ENCODE measurements around the gene MDFI. TPM values are rescaled to one million over a fixed set of nuclear protein-coding genes. Genes with fewer than 3 reads are reported as not detected.

Gene MDFI
- total RNA-seq, 1 experiment from 2014 or later: 96.4 TPM

GRCh38 chr6:41672816-41673703, 34.8 kb downstream of the MDFI start:
- ChIA-PET CTCF (no interaction called here), POLR2A (ENCODE audit: unreplicated experiment) (no interaction called here)
- H3K4me3 ChIP-seq (ENCODE audit: low read length): no peak overlapping the region
- peaks cover 25% of the 10 kb centered on the region for H3K27me3 ChIP-seq (ENCODE audit: low read length)
- H3K79me2 ChIP-seq (ENCODE audit: low read length): no peaks in the 10 kb centered on the region
- H3K36me3 ChIP-seq (ENCODE audit: low read depth, low read length): no peaks in the 10 kb centered on the region
- DNase-seq (no peak), ATAC-seq (no peak)
- TF ChIP-seq EZH2 (IDR thresholded peaks at IDR 0.05; ENCODE audit: low read length, unreplicated experiment): no peak
- no peak for TF ChIP-seq CTCF (conservative IDR thresholded peaks at IDR 0.05; ENCODE audit: low read depth, low read length)
- TF ChIP-seq EZH2phosphoT487 (IDR thresholded peaks at IDR 0.05; ENCODE audit: borderline replicate concordance, low read length): no peak
- intact Hi-C loops (cut with micrococcal nuclease): no loop called here
- H3K9me2 ChIP-seq (replicated peaks; ENCODE audit: low read length): no peaks in the 10 kb centered on the region
- no peaks in the 10 kb centered on the region for H3K4me1 ChIP-seq (ENCODE audit: insufficient read depth, low read length)
- H2AFZ ChIP-seq (ENCODE audit: low read length): no peak overlapping the region
- H3F3A ChIP-seq (ENCODE audit: low read length, unreplicated experiment): no peaks in the 10 kb centered on the region
- no peak overlapping the region for H3K27ac ChIP-seq (ENCODE audit: low read length)
- no peaks in the 10 kb centered on the region for H3K9me3 ChIP-seq (ENCODE audit: low read length)
- H3K9ac ChIP-seq (ENCODE audit: low read length): no peak overlapping the region
- no peaks in the 10 kb centered on the region for H4K20me1 ChIP-seq (ENCODE audit: low read length)
- BruUV-seq (replicated peaks): no TSS peak
- no peak overlapping the region for H3K4me2 ChIP-seq (ENCODE audit: low read length)

GRCh38 chr6:41673704-41674000, 35.4 kb downstream of the MDFI start:
- H3K4me2 ChIP-seq (ENCODE audit: low read length): no peak overlapping the region
- H3K9me3 ChIP-seq (ENCODE audit: low read length): no peaks in the 10 kb centered on the region
- peaks cover 23% of the 10 kb centered on the region for H3K27me3 ChIP-seq (ENCODE audit: low read length)
- no peaks in the 10 kb centered on the region for H3K36me3 ChIP-seq (ENCODE audit: low read depth, low read length)
- H3K79me2 ChIP-seq (ENCODE audit: low read length): no peaks in the 10 kb centered on the region
- H4K20me1 ChIP-seq (ENCODE audit: low read length): no peaks in the 10 kb centered on the region
- no peak overlapping the region for H3K4me3 ChIP-seq (ENCODE audit: low read length)
- intact Hi-C loops (cut with micrococcal nuclease): no loop called here
- no peak overlapping the region for H3K27ac ChIP-seq (ENCODE audit: low read length)
- H2AFZ ChIP-seq (ENCODE audit: low read length): no peak overlapping the region
- ChIA-PET POLR2A (ENCODE audit: unreplicated experiment) (no interaction called here), CTCF (no interaction called here)
- no peaks in the 10 kb centered on the region for H3F3A ChIP-seq (ENCODE audit: low read length, unreplicated experiment)
- no peak for DNase-seq
- no peak overlapping the region for H3K9ac ChIP-seq (ENCODE audit: low read length)
- no peak for ATAC-seq
- H3K9me2 ChIP-seq (replicated peaks; ENCODE audit: low read length): no peaks in the 10 kb centered on the region
- H3K4me1 ChIP-seq (ENCODE audit: insufficient read depth, low read length): no peaks in the 10 kb centered on the region
- no peak for TF ChIP-seq CTCF (conservative IDR thresholded peaks at IDR 0.05; ENCODE audit: low read depth, low read length)
- no peak for TF ChIP-seq EZH2phosphoT487 (IDR thresholded peaks at IDR 0.05; ENCODE audit: borderline replicate concordance, low read length)
- TF ChIP-seq EZH2 (IDR thresholded peaks at IDR 0.05; ENCODE audit: low read length, unreplicated experiment): no peak
- BruUV-seq (replicated peaks): no TSS peak

GRCh38 chr6:41674231-41675000, 36.1 kb downstream of the MDFI start:
- peaks cover 19% of the 10 kb centered on the region for H3K27me3 ChIP-seq (ENCODE audit: low read length)
- H3K27ac ChIP-seq (ENCODE audit: low read length): no peak overlapping the region
- no peaks in the 10 kb centered on the region for H3K9me2 ChIP-seq (replicated peaks; ENCODE audit: low read length)
- DNase-seq (no peak), ATAC-seq (no peak)
- H3K79me2 ChIP-seq (ENCODE audit: low read length): no peaks in the 10 kb centered on the region
- no TSS peak for BruUV-seq (replicated peaks)
- TF ChIP-seq EZH2 (IDR thresholded peaks at IDR 0.05; ENCODE audit: low read length, unreplicated experiment) (no peak), EZH2phosphoT487 (IDR thresholded peaks at IDR 0.05; ENCODE audit: borderline replicate concordance, low read length) (no peak), CTCF (conservative IDR thresholded peaks at IDR 0.05; ENCODE audit: low read depth, low read length) (no peak)
- no peaks in the 10 kb centered on the region for H3K9me3 ChIP-seq (ENCODE audit: low read length)
- H3F3A ChIP-seq (ENCODE audit: low read length, unreplicated experiment): no peaks in the 10 kb centered on the region
- no peaks in the 10 kb centered on the region for H4K20me1 ChIP-seq (ENCODE audit: low read length)
- CTCF ChIA-PET: no interaction called here
- no peaks in the 10 kb centered on the region for H3K36me3 ChIP-seq (ENCODE audit: low read depth, low read length)
- H3K9ac ChIP-seq (ENCODE audit: low read length): no peak overlapping the region
- H3K4me2 ChIP-seq (ENCODE audit: low read length): no peak overlapping the region
- H3K4me1 ChIP-seq (ENCODE audit: insufficient read depth, low read length): no peaks in the 10 kb centered on the region
- H3K4me3 ChIP-seq (ENCODE audit: low read length): no peak overlapping the region
- H2AFZ ChIP-seq (ENCODE audit: low read length): no peak overlapping the region
- intact Hi-C loops (cut with micrococcal nuclease): no loop called here
- POLR2A ChIA-PET (ENCODE audit: unreplicated experiment): no interaction called here

Measured in PC-3 (cell line).